Adipocyte (in vitro differentiated cells): Measurements from ENCODE around the gene C2CD5.
"Not testable (repeated sequence)": the region's sequence is repeated elsewhere in the genome, so short reads cannot be mapped to it uniquely, and the experiment has no call there.

ENCODE experiments used
- DNase-seq: peaks from one replicate; pipeline ENCODE4 v3.0.0-alpha.2; 2015; ENCODE audit warnings: low read depth
- H3K27me3 ChIP-seq: replicated peaks from 2 replicates; pipeline ENCODE4 v1.7.0; 2013; ENCODE audit warnings: mild to moderate bottlenecking, low read length, moderate library complexity; ENCODE audit not compliant: control insufficient read depth, insufficient read depth
- H3K36me3 ChIP-seq: 2 replicates; pipeline ENCODE4 v1.7.0; 2013; ENCODE audit warnings: low read length, mild to moderate bottlenecking, moderate library complexity; ENCODE audit not compliant: control insufficient read depth, insufficient read depth, severe bottlenecking
- H3K4me1 ChIP-seq: 2 replicates; pipeline ENCODE4 v1.7.0; 2013; ENCODE audit warnings: mild to moderate bottlenecking, low read length, moderate library complexity; ENCODE audit not compliant: control insufficient read depth, insufficient read depth
- H3K4me3 ChIP-seq: 2 replicates; pipeline ENCODE4 v1.7.0; 2013; ENCODE audit warnings: mild to moderate bottlenecking, low read length, moderate library complexity
- H3K9ac ChIP-seq: 2 replicates; pipeline ENCODE4 v1.7.0; 2013; ENCODE audit warnings: mild to moderate bottlenecking, low read length, moderate library complexity
- H3K9me3 ChIP-seq: 2 replicates; pipeline ENCODE4 v1.7.0; 2013; ENCODE audit warnings: mild to moderate bottlenecking, low read length, moderate library complexity; ENCODE audit not compliant: control insufficient read depth

C2CD5 gene

GRCh38 chr12:22562036-22563028 is 18.0 kb upstream of the C2CD5 start:
- Histone ChIP-seq H3K4me3 (no peak overlapping the region), H3K9ac (no peak overlapping the region), H3K36me3 (no peaks in the 10 kb centered on the region), H3K9me3 (no peaks in the 10 kb centered on the region), H3K4me1 (no peaks in the 10 kb centered on the region), H3K27me3 (peaks cover 5% of the 10 kb centered on the region)
- no peak for DNase-seq

DNA sequence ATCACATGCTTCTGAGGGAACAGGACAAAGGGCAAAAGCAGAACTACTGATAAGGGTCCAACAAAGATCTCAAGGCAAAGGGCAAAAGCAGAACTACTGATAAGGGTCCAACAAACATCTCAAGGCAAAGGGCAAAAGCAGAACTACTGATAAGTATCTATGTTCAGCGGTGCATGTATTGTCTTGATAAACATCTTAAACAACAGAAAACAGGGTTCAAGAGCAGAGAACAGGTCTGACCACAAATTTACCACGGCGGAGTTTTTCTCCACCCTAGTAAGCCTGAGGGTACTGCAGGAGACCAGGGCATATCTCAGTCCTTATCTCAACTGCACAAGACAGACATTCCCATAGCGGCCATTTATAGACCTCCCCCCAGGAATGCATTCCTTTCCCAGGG is 10.4 kb upstream of the C2CD5 start:
- DNase-seq, H3K9ac ChIP-seq: not testable (repeated sequence)

GRCh38 chr12:22551624-22552023 is 7.3 kb upstream of the C2CD5 start:
- H3K4me1 ChIP-seq: no peaks in the 10 kb centered on the region
- H3K9me3 ChIP-seq: peaks cover 6% of the 10 kb centered on the region
- no peaks in the 10 kb centered on the region for H3K36me3 ChIP-seq
- H3K27me3 ChIP-seq: no peaks in the 10 kb centered on the region
- DNase-seq: no peak
- H3K4me3 ChIP-seq: no peak overlapping the region
- H3K9ac ChIP-seq: no peak overlapping the region

More for the DNA sequence above, 10.4 kb upstream of the C2CD5 start:
- H3K4me3 ChIP-seq, H3K36me3 ChIP-seq, H3K27me3 ChIP-seq, H3K9me3 ChIP-seq, H3K4me1 ChIP-seq: not testable (repeated sequence)

- no peak for DNase-seq
- H3K9ac ChIP-seq: no peak overlapping the region
- H3K9me3 ChIP-seq: no peaks in the 10 kb centered on the region
- H3K4me1 ChIP-seq: peaks cover 10% of the 10 kb centered on the region
- no peaks in the 10 kb centered on the region for H3K36me3 ChIP-seq
- H3K4me3 ChIP-seq: peak overlapping the region; percentile 94
- H3K27me3 ChIP-seq: no peaks in the 10 kb centered on the region
Observed at GRCh38 chr12:22545255-22545654, 913 bp upstream of the C2CD5 start.

DNA sequence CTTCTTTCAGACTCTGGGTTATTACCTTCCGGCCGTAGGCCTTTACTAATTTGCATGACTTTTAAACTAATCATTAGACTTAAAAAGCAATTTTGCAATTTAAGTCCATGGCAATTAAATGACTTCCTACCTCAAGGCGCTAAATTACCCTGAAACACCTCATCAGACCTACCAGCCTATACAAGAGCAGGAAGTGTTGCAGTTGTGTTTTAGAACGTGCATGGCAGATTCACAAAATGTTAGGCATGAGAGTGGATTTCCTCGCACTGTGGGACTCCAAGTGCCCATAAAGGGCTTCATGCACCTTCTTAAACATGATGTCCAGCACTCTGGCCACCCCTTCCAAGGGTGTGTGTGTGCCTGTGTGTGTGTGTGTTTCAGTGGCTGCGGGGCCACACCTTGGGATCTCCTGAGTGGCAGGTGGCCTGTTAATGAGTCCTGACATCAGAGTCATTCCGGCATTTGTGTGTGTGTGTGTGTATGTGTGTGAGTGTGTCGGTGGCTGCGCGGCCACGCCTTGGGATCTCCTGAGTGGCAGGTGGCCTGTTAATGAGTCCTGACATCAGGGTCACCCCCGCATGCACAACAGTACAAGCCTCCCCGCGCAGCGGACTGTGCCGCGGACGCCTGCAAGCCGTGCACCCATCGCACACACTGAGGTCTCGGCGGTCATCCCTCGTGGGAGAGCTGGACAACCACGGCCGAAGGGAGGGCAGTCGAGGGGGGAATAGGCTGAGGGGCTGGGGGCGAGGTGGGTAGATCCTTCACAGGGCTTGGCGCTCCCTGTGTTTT is 900 bp downstream of the C2CD5 start:
- Histone ChIP-seq H3K4me1 (peaks cover 10% of the 10 kb centered on the region), H3K4me3 (peak overlapping the region; percentile 94), H3K9ac (peak overlapping the region; percentile 95), H3K36me3 (no peaks in the 10 kb centered on the region), H3K9me3 (no peaks in the 10 kb centered on the region), H3K27me3 (no peaks in the 10 kb centered on the region)
- peak; percentile 52 for DNase-seq

- no peak overlapping the region for H3K4me3 ChIP-seq
- H3K36me3 ChIP-seq: no peaks in the 10 kb centered on the region
- H3K27me3 ChIP-seq: no peaks in the 10 kb centered on the region
- no peak for DNase-seq
- no peaks in the 10 kb centered on the region for H3K9me3 ChIP-seq
- H3K9ac ChIP-seq: no peak overlapping the region
- peaks cover 10% of the 10 kb centered on the region for H3K4me1 ChIP-seq
Observed at GRCh38 chr12:22541496-22542155, 2.7 kb downstream of the C2CD5 start.

- peaks cover 16% of the 10 kb centered on the region for H3K4me1 ChIP-seq
- DNase-seq: no peak
- no peak overlapping the region for H3K4me3 ChIP-seq
Observed at GRCh38 chr12:22539055-22539454, 5.3 kb downstream of the C2CD5 start.

DNA sequence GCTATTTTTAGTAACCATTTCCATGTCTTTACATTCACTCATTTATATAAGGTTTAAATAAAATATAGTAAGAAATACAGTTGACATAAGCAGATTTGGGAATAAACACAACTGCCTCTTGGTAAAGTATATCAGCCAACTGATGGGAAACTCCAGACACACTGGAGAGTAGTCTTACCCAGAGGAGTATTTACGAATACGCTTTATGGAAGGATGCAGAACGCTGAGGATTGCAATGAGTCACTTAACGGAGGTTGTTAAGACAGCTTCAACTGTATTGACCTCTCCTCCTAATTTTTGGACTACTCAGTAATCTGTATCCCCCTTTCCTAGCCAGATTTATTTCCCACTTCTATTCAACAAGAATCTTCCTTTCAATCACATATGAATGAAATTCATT is 6.0 kb downstream of the C2CD5 start:
- peaks cover 14% of the 10 kb centered on the region for H3K4me1 ChIP-seq
- H3K9me3 ChIP-seq: no peaks in the 10 kb centered on the region
- DNase-seq: no peak
- no peak overlapping the region for H3K4me3 ChIP-seq
- peaks cover 3% of the 10 kb centered on the region for H3K36me3 ChIP-seq
- H3K27me3 ChIP-seq: no peaks in the 10 kb centered on the region
- H3K9ac ChIP-seq: no peak overlapping the region

More at GRCh38 chr12:22539055-22539454, 5.3 kb downstream of the C2CD5 start:
- no peak overlapping the region for H3K9ac ChIP-seq
- H3K9me3 ChIP-seq: no peaks in the 10 kb centered on the region
- no peaks in the 10 kb centered on the region for H3K27me3 ChIP-seq
- no peaks in the 10 kb centered on the region for H3K36me3 ChIP-seq

DNA sequence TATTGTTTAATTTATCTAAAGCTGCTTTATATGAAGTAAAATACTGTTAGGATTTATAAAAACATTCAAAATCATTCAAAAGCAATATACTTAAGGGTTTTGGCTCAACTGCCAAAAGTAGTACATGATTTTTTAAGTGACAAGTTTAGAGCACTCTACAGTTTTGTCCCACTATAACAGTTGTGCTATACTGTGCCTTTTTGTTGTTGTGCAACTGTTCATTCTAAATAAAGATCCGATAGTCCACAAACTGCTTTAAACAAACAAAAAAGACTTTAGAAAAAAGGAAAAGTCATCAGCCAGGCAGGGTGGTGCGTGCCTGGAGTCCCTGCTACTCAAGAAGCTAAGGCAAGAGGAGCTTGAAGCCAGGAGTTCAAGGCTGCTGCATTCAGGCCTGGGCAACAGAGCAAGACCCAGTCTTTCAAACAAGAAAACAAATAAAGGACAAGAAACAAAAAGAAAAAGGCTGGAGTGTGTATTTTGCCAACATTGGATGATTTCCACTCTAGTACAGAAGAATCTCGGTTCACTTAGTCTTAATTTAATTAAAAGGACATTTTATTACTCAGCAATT is 7.3 kb downstream of the C2CD5 start:
- H3K4me1 ChIP-seq: peaks cover 6% of the 10 kb centered on the region
- no peaks in the 10 kb centered on the region for H3K27me3 ChIP-seq
- no peak overlapping the region for H3K4me3 ChIP-seq
- H3K9me3 ChIP-seq: no peaks in the 10 kb centered on the region
- no peak overlapping the region for H3K9ac ChIP-seq
- H3K36me3 ChIP-seq: peaks cover 15% of the 10 kb centered on the region
- DNase-seq: no peak

- no peak overlapping the region for H3K9ac ChIP-seq
- H3K4me1 ChIP-seq: peaks cover 6% of the 10 kb centered on the region
- H3K9me3 ChIP-seq: peaks cover 3% of the 10 kb centered on the region
- no peaks in the 10 kb centered on the region for H3K27me3 ChIP-seq
- H3K4me3 ChIP-seq: no peak overlapping the region
- peaks cover 18% of the 10 kb centered on the region for H3K36me3 ChIP-seq
- no peak for DNase-seq
Observed at GRCh38 chr12:22536346-22536945, 7.9 kb downstream of the C2CD5 start.
